Gastrocnemius medialis (tissue), 4 donors: ENCODE measurements around the gene EFHD1. TPM values are rescaled to one million over a fixed set of nuclear protein-coding genes. Genes with fewer than 3 reads are reported as not detected.

Experiments
- ATAC-seq, 2 donors: fragments of 150-250 bp; one replicate each; pipeline ENCODE4 v1.9.1; 2016
- DNase-seq, 2 donors: peaks; one replicate each; pipeline ENCODE4 v3.0.0-alpha.2; 2019
- H3K27ac ChIP-seq, 4 donors: fragments of 200-600 bp; sonication (generic); 1 replicate in 1 of 4; 2 replicates in 3 of 4; pipeline ENCODE4 v1.5.1; 2016 to 2018; ENCODE audit warnings: mild to moderate bottlenecking in 2 of 4, moderate library complexity in 1 of 4
- H3K27me3 ChIP-seq, 3 donors: fragments of 200-600 bp; sonication (generic) in 2 of 3; 1 replicate in 1 of 3; 2 replicates in 2 of 3; pipeline versions ENCODE4 v1.5.1 to v1.6.0; 2016 to 2019; ENCODE audit warnings: mild to moderate bottlenecking in 1 of 3, moderate library complexity in 1 of 3
- H3K36me3 ChIP-seq, 2 donors: fragments of 200-600 bp; sonication (generic) in 1 of 2; one replicate each; pipeline ENCODE4 v1.5.1; 2017 to 2018
- H3K4me1 ChIP-seq, 2 donors: fragments of 200-600 bp; sonication (generic) in 1 of 2; one replicate each; pipeline ENCODE4 v1.5.1; 2016 to 2017; ENCODE audit warnings: mild to moderate bottlenecking in 2 of 2
- H3K4me3 ChIP-seq, 4 donors: fragments of 200-600 bp; sonication (generic) in 3 of 4; 1 replicate in 1 of 4; 2 replicates in 3 of 4; pipeline ENCODE4 v1.5.1; 2016 to 2019; ENCODE audit warnings: mild to moderate bottlenecking in 2 of 4
- H3K9me3 ChIP-seq, 3 donors: fragments of 200-600 bp; sonication (generic) in 2 of 3; 1 replicate in 1 of 3; 2 replicates in 2 of 3; pipeline ENCODE4 v1.5.1; 2016 to 2019
- POLR2A ChIP-seq, 2 donors: fragments of 450-650 bp; IDR thresholded peaks; one replicate each; pipeline ENCODE4 v1.6.1; 2017; ENCODE audit warnings: antibody characterized with exemption in 2 of 2, mild to moderate bottlenecking in 2 of 2, moderate library complexity in 2 of 2
- in situ Hi-C, 4 donors: fragments of 200-750 bp; cut with MboI; loops; one replicate each; pipeline versions ENCODE4 v1.15.0 to v1.8.0; 2017; ENCODE audit warnings: low sequenced_read_pairs in 4 of 4
- intact Hi-C: fragments of 100-400 bp; cut with DNase I; formaldehyde crosslinking; loops from one replicate; pipeline ENCODE4 v1.15.1; 2023; ENCODE audit warnings: low total_unique reads
- total RNA-seq, 4 donors: library from RNA; depleted of rRNA; stranded (reverse); fragments of >200 nt; gene quantifications; one replicate each; pipeline versions ENCODE4 v1.1.0 to v1.2.3, GENCODE V29; 2016
- TF ChIP-seq, protein P1 (sequence below), 5 experiments: fragments of 450-650 bp in 3 of 5; fragments of 200-600 bp in 2 of 5; sonication (generic) in 2 of 5; IDR thresholded peaks in 4 of 5; conservative IDR thresholded peaks in 1 of 5; 1 replicate in 4 of 5; 2 replicates in 1 of 5; pipeline ENCODE4 v1.5.1; 2016 to 2019; ENCODE audit warnings: antibody characterized with exemption in 5 of 5, mild to moderate bottlenecking in 3 of 5, moderate library complexity in 3 of 5

Gene EFHD1
- total RNA-seq, 4 donors from 2014 or later: 13.4 to 29.0 (median 13.9) TPM

DNA sequence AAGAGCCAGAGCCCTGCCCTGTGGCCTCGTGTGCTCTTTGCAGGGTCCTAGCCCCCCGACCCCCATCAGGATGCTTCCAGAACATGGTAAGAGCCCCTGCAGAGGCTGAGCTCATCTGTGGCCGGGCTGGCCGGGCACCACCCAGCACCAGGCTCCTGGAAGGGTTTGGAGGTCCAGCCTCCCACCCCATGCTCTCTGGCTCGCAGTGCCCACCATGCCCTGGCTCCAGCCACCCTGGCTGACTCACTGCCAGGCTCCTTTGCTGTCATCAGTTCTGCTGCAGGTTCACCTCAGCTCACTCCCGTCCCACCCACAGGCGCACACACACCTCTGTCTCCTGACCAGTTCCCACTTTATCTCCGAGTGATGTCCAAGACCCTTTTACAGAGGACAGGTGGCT lies 45.4 kb upstream of the EFHD1 start:
- DNase-seq (peak in 1 of 2 donors; percentile 26), ATAC-seq (no peak)
- H3K27me3 ChIP-seq: no peaks in the 10 kb centered on the region
- H3K9me3 ChIP-seq: no peaks in the 10 kb centered on the region
- no peak for TF ChIP-seq POLR2A (IDR thresholded peaks at IDR 0.05)
- TF ChIP-seq, protein P1, sequence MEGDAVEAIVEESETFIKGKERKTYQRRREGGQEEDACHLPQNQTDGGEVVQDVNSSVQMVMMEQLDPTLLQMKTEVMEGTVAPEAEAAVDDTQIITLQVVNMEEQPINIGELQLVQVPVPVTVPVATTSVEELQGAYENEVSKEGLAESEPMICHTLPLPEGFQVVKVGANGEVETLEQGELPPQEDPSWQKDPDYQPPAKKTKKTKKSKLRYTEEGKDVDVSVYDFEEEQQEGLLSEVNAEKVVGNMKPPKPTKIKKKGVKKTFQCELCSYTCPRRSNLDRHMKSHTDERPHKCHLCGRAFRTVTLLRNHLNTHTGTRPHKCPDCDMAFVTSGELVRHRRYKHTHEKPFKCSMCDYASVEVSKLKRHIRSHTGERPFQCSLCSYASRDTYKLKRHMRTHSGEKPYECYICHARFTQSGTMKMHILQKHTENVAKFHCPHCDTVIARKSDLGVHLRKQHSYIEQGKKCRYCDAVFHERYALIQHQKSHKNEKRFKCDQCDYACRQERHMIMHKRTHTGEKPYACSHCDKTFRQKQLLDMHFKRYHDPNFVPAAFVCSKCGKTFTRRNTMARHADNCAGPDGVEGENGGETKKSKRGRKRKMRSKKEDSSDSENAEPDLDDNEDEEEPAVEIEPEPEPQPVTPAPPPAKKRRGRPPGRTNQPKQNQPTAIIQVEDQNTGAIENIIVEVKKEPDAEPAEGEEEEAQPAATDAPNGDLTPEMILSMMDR (IDR thresholded peaks at IDR 0.05 in 4 of 5, conservative IDR thresholded peaks at IDR 0.05 in 1 of 5): no peak
- no peak overlapping the region for H3K4me3 ChIP-seq
- peaks cover 22 to 33% of the 10 kb centered on the region in 2 donors for H3K4me1 ChIP-seq
- H3K36me3 ChIP-seq: peaks cover 0 to 5% of the 10 kb centered on the region in 2 donors
- in situ Hi-C loops (no loop called here), intact Hi-C loops (loop anchor here (2.0 kb wide), 1 partner anchor 13 kb away; no protein-coding TSS in a partner anchor)
- H3K27ac ChIP-seq: peak overlapping the region; percentile 62 to 82 (median 75)

GRCh38 chr2:232588680-232589585 lies 44.5 kb upstream of the EFHD1 start:
- Histone ChIP-seq H3K27ac (peak overlapping the region; percentile 62 to 82 (median 75)), H3K4me3 (no peak overlapping the region), H3K27me3 (no peaks in the 10 kb centered on the region), H3K36me3 (no peaks in the 10 kb centered on the region), H3K4me1 (peaks cover 27 to 42% of the 10 kb centered on the region in 2 donors), H3K9me3 (no peaks in the 10 kb centered on the region)
- TF ChIP-seq, protein P1 (IDR thresholded peaks at IDR 0.05 in 4 of 5, conservative IDR thresholded peaks at IDR 0.05 in 1 of 5): no peak
- no peak for TF ChIP-seq POLR2A (IDR thresholded peaks at IDR 0.05)
- intact Hi-C loops (loop anchor here (2.0 kb wide), 1 partner anchor 14 kb away; no protein-coding TSS in a partner anchor), in situ Hi-C loops (no loop called here)
- ATAC-seq (peak; percentile 35 to 42), DNase-seq (peak; percentile 69 to 74)

DNA sequence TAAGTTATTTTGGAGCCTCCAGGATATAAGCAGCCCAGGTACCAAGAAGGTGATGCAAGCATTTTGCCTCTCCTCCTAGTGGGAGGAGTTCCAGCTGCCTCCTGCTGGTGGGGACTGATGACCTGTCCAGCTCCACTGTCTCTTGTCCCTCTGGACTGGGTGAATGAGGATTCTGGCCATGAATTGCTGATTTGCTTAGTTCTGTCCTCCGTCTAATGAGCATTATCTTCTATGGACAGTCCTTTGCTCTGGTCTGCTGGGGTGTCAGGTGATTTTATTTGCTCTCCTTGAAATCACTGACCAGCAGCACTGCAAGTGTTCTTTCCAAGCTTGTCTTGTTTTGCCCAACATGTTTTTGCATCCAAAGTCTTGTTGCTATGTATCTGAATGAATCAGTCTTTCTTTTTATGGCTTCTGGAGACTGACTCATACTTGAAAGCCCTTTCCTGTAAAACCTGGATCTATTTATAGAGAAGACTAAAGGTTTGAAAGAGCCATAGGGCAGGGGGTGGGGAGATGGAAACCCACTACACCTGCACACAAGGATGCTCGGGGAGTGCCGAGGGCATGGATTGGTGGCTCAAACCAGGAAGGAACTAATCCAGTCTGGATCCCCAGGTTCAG lies 40.5 kb upstream of the EFHD1 start:
- intact Hi-C loops: no loop called here
- Histone ChIP-seq H3K9me3 (no peaks in the 10 kb centered on the region), H3K36me3 (no peaks in the 10 kb centered on the region), H3K27me3 (no peaks in the 10 kb centered on the region), H3K4me1 (peaks cover 27 to 45% of the 10 kb centered on the region in 2 donors), H3K27ac (peak overlapping the region; percentile 84 to 96 (median 92)), H3K4me3 (no peak overlapping the region)
- peak; percentile 90 to 93 for ATAC-seq
- DNase-seq: peak; percentile 58 to 65
- peak in 1 of 2 donors; percentile 16 for TF ChIP-seq POLR2A (IDR thresholded peaks at IDR 0.05)
- TF ChIP-seq, protein P1 (IDR thresholded peaks at IDR 0.05 in 4 of 5, conservative IDR thresholded peaks at IDR 0.05 in 1 of 5): peak in 2 of 5 experiments; percentile 23 to 31
- in situ Hi-C loops: no loop called here

DNA sequence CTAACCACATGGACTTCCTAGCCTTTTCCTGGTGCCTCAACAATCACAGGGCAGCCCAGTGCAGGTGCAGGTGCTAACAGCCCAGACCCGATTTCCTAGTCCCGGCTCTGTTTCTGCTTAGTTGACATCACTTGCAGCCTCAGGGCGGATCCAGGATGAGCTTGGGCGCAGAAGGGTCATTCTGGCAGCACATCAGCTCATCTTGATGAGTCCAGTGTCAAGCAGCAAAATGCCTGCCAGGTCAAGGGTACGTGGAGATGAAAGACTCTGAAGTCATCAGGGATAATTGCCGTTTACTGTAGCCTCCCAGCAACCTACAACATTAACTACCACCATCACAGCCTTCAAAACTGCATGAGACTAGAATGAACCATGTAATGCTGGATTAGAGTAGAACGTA lies 39.4 kb upstream of the EFHD1 start:
- in situ Hi-C loops (no loop called here), intact Hi-C loops (no loop called here)
- TF ChIP-seq, protein P1 (IDR thresholded peaks at IDR 0.05 in 4 of 5, conservative IDR thresholded peaks at IDR 0.05 in 1 of 5): no peak
- no peak for ATAC-seq
- Histone ChIP-seq H3K27ac (peak overlapping the region in 3 of 4 donors; percentile 89 to 96 (median 95)), H3K4me1 (peaks cover 21 to 40% of the 10 kb centered on the region in 2 donors), H3K4me3 (no peak overlapping the region), H3K36me3 (no peaks in the 10 kb centered on the region), H3K27me3 (no peaks in the 10 kb centered on the region), H3K9me3 (no peaks in the 10 kb centered on the region)
- no peak for DNase-seq
